ENCODE measurements around the gene PCSK9.
"Not testable (repeated sequence)": the region's sequence is repeated elsewhere in the genome, so short reads cannot be mapped to it uniquely, and the experiment has no call there.

The PCSK9 gene

DNA sequence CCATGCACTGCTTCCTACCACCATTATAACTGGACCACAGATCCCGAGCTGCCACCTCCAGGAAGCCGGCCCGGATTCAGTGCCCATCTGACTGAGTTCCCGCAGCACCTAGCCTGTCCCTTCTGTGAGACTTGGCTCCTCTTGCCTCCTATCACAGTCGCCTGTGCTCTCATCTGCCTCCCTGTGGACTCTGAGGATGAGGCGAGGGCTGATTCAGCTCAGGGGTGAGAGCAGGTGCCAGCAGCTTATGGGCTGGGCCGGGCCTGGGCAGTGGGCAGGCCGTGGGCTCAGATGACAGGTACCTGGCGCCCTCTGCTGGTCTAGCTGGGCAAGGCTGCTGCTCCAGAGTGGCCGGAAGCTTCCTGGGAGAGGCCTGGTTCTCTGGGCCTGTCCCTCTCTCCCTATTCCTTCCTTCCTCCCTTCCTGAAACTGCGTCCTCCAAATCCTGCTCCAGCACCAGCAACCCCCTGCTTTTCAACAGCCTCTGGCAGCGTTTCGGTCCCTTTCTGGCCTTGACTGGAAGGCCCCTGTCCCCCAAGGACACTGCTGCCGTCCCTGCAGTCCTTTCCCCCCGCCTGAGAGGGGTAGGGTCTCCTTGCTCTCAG lies 17.3 kb upstream of the PCSK9 start:
- no peak overlapping the region for H3K4me3 ChIP-seq
- no peak for TF ChIP-seq Cebpa-rat (IDR thresholded peaks at IDR 0.05)
- H3K9ac ChIP-seq = 0 out of 22 replicates have a peak overlapping the region, but pooled peaks of 2 of the 11 experiments have one; percentile 23 to 38
- H3K4me2 ChIP-seq = no peak overlapping the region
- H3K9me3 ChIP-seq (replicated peaks in 1 of 11) = no peaks in the 10 kb centered on the region
- no peaks in the 10 kb centered on the region for H3K27me3 ChIP-seq
- H3K27ac ChIP-seq = no peak overlapping the region
- H4K20me1 ChIP-seq = no peaks in the 10 kb centered on the region
- no peaks in the 10 kb centered on the region for H3K36me3 ChIP-seq
- no peaks in the 10 kb centered on the region for H3K4me1 ChIP-seq

- H3K27ac ChIP-seq; H3K9me3 ChIP-seq (replicated peaks in 1 of 11); H3K4me1 ChIP-seq; H3K4me2 ChIP-seq; H4K20me1 ChIP-seq; H3K36me3 ChIP-seq; H3K4me3 ChIP-seq; H3K27me3 ChIP-seq; H3K9ac ChIP-seq: not testable (repeated sequence)
Measured at GRCh38 chr1:55024163-55024562, 15.2 kb upstream of the PCSK9 start.

DNA sequence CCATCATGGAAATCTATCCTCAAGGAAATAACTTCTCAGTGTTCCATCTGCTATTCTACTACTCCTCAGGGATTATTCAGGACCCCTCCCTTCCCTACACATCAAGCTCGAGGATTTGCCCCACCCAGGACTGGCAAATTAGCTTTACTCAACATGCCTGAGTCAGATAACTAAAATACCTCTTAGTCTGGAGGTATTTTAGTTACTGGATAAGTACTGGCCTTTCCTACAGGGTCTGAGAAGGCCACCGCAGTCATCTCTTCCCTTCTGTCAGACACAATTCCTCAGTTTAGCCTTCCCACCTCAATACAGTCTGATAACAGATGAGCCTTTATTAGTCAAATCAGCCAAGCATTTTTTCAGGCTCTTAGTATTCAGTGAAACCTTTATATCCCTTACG lies 12.7 kb upstream of the PCSK9 start:
- H3K27me3 ChIP-seq; H3K4me1 ChIP-seq; H3K4me3 ChIP-seq; H3K4me2 ChIP-seq; H3K27ac ChIP-seq; H4K20me1 ChIP-seq; H3K9me3 ChIP-seq (replicated peaks in 1 of 11); H3K9ac ChIP-seq; H3K36me3 ChIP-seq: not testable (repeated sequence)

- not testable (repeated sequence) for H4K20me1 ChIP-seq; H3K4me1 ChIP-seq; H3K36me3 ChIP-seq; H3K9ac ChIP-seq; H3K27me3 ChIP-seq; H3K9me3 ChIP-seq (replicated peaks in 1 of 11); H3K4me2 ChIP-seq; H3K4me3 ChIP-seq; H3K27ac ChIP-seq
Measured at GRCh38 chr1:55031098-55031497, 8.2 kb upstream of the PCSK9 start.

DNA sequence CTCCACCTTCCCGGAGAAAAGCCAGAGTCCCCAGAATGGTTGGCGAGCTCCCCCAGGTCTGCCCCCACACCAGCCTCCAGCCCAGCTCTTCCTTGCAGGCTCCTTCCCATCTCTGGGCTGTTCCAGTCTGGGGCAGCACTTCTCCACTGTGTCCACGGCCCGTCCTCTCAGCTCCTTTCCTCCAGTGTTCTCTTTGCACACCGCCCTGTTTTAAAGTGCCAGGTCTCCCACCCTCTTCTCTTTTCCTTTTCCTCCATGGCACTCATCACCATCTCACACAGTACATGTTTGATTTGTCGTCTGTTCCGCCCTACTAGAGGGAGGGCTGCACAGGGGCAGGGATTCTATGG lies 6.1 kb upstream of the PCSK9 start:
- H4K20me1 ChIP-seq = no peaks in the 10 kb centered on the region; a peak in 1 of 22 replicates
- 0 out of 20 replicates have a peak, but pooled peaks cover 0 to 3% (median 0%) of the 10 kb centered on the region in 10 experiments for H3K4me1 ChIP-seq
- no peak overlapping the region for H3K4me3 ChIP-seq
- H3K36me3 ChIP-seq = no peaks in the 10 kb centered on the region
- no peak overlapping the region for H3K27ac ChIP-seq
- no peak overlapping the region for H3K4me2 ChIP-seq
- TF ChIP-seq Cebpa-rat (IDR thresholded peaks at IDR 0.05) = no peak
- no peaks in the 10 kb centered on the region for H3K27me3 ChIP-seq
- H3K9me3 ChIP-seq (replicated peaks in 1 of 11) = peaks cover 0 to 8% (median 0%) of the 10 kb centered on the region in 11 experiments; a peak in 1 of 22 replicates
- no peak overlapping the region for H3K9ac ChIP-seq

DNA sequence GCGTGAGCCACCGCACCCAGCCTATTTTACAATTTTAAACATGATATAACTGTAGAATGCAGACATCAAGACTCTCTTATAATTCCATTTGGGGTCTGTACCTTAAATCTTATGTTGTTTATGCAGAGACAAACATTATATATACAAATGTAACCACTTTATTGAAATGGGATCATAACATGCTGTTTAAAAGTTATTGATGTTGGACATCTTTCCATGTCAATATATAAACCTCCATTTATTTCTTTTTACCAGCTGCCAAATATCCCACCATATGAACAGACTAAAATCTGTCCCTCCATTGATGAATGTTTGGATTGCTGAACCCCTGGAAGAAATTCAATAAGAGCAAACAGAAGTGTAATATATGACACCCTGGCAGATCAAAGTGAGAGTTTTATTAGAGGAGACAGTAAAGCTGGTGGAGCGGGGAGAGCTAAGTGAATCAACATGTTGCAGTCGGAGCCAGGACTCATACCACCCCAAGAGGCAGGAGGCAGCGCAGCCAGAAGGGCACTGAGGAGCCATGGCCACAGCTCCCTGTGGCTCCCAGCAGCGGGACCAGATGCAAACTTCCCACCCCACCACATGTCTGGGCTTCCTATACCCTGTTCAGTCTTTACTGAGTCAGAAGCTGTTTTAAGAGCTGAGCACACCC lies 4.7 kb upstream of the PCSK9 start:
- Histone ChIP-seq H3K4me2 (no peak overlapping the region), H3K4me3 (no peak overlapping the region), H3K27me3 (peaks cover 0 to 6% (median 0%) of the 10 kb centered on the region in 11 experiments; a peak in 2 of 22 replicates), H3K36me3 (no peaks in the 10 kb centered on the region), H3K9me3 (replicated peaks in 1 of 11) (peaks cover 0 to 8% (median 0%) of the 10 kb centered on the region in 11 experiments; a peak in 1 of 22 replicates), H4K20me1 (no peaks in the 10 kb centered on the region; a peak in 1 of 22 replicates), H3K9ac (no peak overlapping the region), H3K27ac (no peak overlapping the region), H3K4me1 (0 out of 20 replicates have a peak, but pooled peaks cover 0 to 3% (median 0%) of the 10 kb centered on the region in 10 experiments)
- TF ChIP-seq Cebpa-rat (IDR thresholded peaks at IDR 0.05) = no peak

- H3K27ac ChIP-seq = no peak overlapping the region
- peaks cover 0 to 4% (median 1%) of the 10 kb centered on the region in 10 experiments; a peak in 7 of 20 replicates for H3K4me1 ChIP-seq
- no peak overlapping the region for H3K4me3 ChIP-seq
- peaks cover 0 to 14% (median 0%) of the 10 kb centered on the region in 11 experiments; a peak in 4 of 22 replicates for H3K27me3 ChIP-seq
- H4K20me1 ChIP-seq = no peaks in the 10 kb centered on the region; a peak in 1 of 22 replicates
- peaks cover 0 to 8% (median 0%) of the 10 kb centered on the region in 11 experiments; a peak in 1 of 22 replicates for H3K9me3 ChIP-seq (replicated peaks in 1 of 11)
- no peak for TF ChIP-seq Cebpa-rat (IDR thresholded peaks at IDR 0.05)
- H3K36me3 ChIP-seq = no peaks in the 10 kb centered on the region
- no peak overlapping the region for H3K4me2 ChIP-seq
- no peak overlapping the region for H3K9ac ChIP-seq
Measured at GRCh38 chr1:55035904-55036303, 3.4 kb upstream of the PCSK9 start.

GRCh38 chr1:55037733-55038551 lies 1.4 kb upstream of the PCSK9 start:
- no peak overlapping the region for H3K4me2 ChIP-seq
- H3K9me3 ChIP-seq (replicated peaks in 1 of 11) = peaks cover 0 to 4% (median 0%) of the 10 kb centered on the region in 11 experiments; a peak in 1 of 22 replicates
- no peak for TF ChIP-seq Cebpa-rat (IDR thresholded peaks at IDR 0.05)
- H3K4me1 ChIP-seq = peaks cover 0 to 11% (median 1%) of the 10 kb centered on the region in 10 experiments; a peak in 7 of 20 replicates
- no peaks in the 10 kb centered on the region; a peak in 1 of 22 replicates for H4K20me1 ChIP-seq
- H3K27ac ChIP-seq = no peak overlapping the region
- H3K27me3 ChIP-seq = peaks cover 0 to 14% (median 0%) of the 10 kb centered on the region in 11 experiments; a peak in 4 of 22 replicates
- no peak overlapping the region for H3K9ac ChIP-seq
- H3K4me3 ChIP-seq = no peak overlapping the region
- no peaks in the 10 kb centered on the region for H3K36me3 ChIP-seq

- Histone ChIP-seq H3K9ac (no peak overlapping the region), H3K4me3 (no peak overlapping the region), H3K27me3 (peaks cover 0 to 14% (median 0%) of the 10 kb centered on the region in 11 experiments; a peak in 4 of 22 replicates), H3K27ac (no peak overlapping the region), H3K9me3 (replicated peaks in 1 of 11) (no peaks in the 10 kb centered on the region), H4K20me1 (no peaks in the 10 kb centered on the region; a peak in 1 of 22 replicates), H3K4me2 (no peak overlapping the region), H3K4me1 (peaks cover 0 to 11% (median 1%) of the 10 kb centered on the region in 10 experiments; a peak in 7 of 20 replicates), H3K36me3 (no peaks in the 10 kb centered on the region)
- no peak for TF ChIP-seq Cebpa-rat (IDR thresholded peaks at IDR 0.05)
Measured at GRCh38 chr1:55038552-55038838, 853 bp upstream of the PCSK9 start.
